ENCODE data around the gene DOCK1.
"Not testable (repeated sequence)": the region's sequence is repeated elsewhere in the genome, so short reads cannot be mapped to it uniquely, and the experiment has no call there.

The DOCK1 gene

GRCh38 chr10:126910798-126911197 lies 5.6 kb downstream of the DOCK1 start:
- no peak for TF ChIP-seq EZH2 (IDR thresholded peaks at IDR 0.05; ENCODE audit: borderline replicate concordance, low read depth, low read length, severe bottlenecking)
- no peak for TF ChIP-seq CTCF (IDR thresholded peaks at IDR 0.05; ENCODE audit: borderline replicate concordance, extremely low read depth, low read length, poor library complexity, severe bottlenecking)
- H3K79me2 ChIP-seq (ENCODE audit: insufficient read depth, low read length), result no peaks in the 10 kb centered on the region
- no peak overlapping the region for H3K4me2 ChIP-seq (ENCODE audit: insufficient read depth, low read length)
- ATAC-seq (ENCODE audit: insufficient read depth, low read depth) (no peak), DNase-seq (no peak)
- H2AFZ ChIP-seq (ENCODE audit: low read depth, low read length), result no peak overlapping the region
- no peaks in the 10 kb centered on the region for H4K20me1 ChIP-seq (ENCODE audit: insufficient read depth, low read length)
- no peak overlapping the region for H3K9ac ChIP-seq (ENCODE audit: low read depth, low read length)
- peaks cover 6% of the 10 kb centered on the region for H3K9me3 ChIP-seq (ENCODE audit: insufficient read depth, low read length, severe bottlenecking)
- no peak overlapping the region for H3K4me3 ChIP-seq (ENCODE audit: low read depth in 1 of 2, low read length in 2 of 2)
- H3K27ac ChIP-seq (ENCODE audit: low read length), result no peak overlapping the region
- no peaks in the 10 kb centered on the region for H3K36me3 ChIP-seq (ENCODE audit: insufficient read depth, low read length)
- H3K4me1 ChIP-seq (ENCODE audit: insufficient read depth, low read length), result no peaks in the 10 kb centered on the region
- H3K27me3 ChIP-seq (ENCODE audit: insufficient read depth, low read length, poor library complexity), result no peaks in the 10 kb centered on the region

GRCh38 chr10:126911301-126911700 lies 6.1 kb downstream of the DOCK1 start:
- Histone ChIP-seq H3K4me3 (ENCODE audit: low read depth in 1 of 2, low read length in 2 of 2) (no peak overlapping the region), H3K4me2 (ENCODE audit: insufficient read depth, low read length) (no peak overlapping the region), H3K27ac (ENCODE audit: low read length) (no peak overlapping the region), H3K9me3 (ENCODE audit: insufficient read depth, low read length, severe bottlenecking) (peaks cover 5% of the 10 kb centered on the region), H2AFZ (ENCODE audit: low read depth, low read length) (no peak overlapping the region), H3K36me3 (ENCODE audit: insufficient read depth, low read length) (no peaks in the 10 kb centered on the region), H3K9ac (ENCODE audit: low read depth, low read length) (no peak overlapping the region), H3K4me1 (ENCODE audit: insufficient read depth, low read length) (no peaks in the 10 kb centered on the region), H3K79me2 (ENCODE audit: insufficient read depth, low read length) (no peaks in the 10 kb centered on the region), H4K20me1 (ENCODE audit: insufficient read depth, low read length) (no peaks in the 10 kb centered on the region), H3K27me3 (ENCODE audit: insufficient read depth, low read length, poor library complexity) (no peaks in the 10 kb centered on the region)
- TF ChIP-seq CTCF (IDR thresholded peaks at IDR 0.05; ENCODE audit: borderline replicate concordance, extremely low read depth, low read length, poor library complexity, severe bottlenecking) (no peak), EZH2 (IDR thresholded peaks at IDR 0.05; ENCODE audit: borderline replicate concordance, low read depth, low read length, severe bottlenecking) (no peak)
- no peak for ATAC-seq (ENCODE audit: insufficient read depth, low read depth)
- no peak for DNase-seq

- ATAC-seq (ENCODE audit: insufficient read depth, low read depth) (no peak), DNase-seq (no peak)
- Histone ChIP-seq H3K4me1 (ENCODE audit: insufficient read depth, low read length) (no peaks in the 10 kb centered on the region), H4K20me1 (ENCODE audit: insufficient read depth, low read length) (no peaks in the 10 kb centered on the region), H3K79me2 (ENCODE audit: insufficient read depth, low read length) (no peaks in the 10 kb centered on the region), H3K4me2 (ENCODE audit: insufficient read depth, low read length) (no peak overlapping the region), H3K36me3 (ENCODE audit: insufficient read depth, low read length) (no peaks in the 10 kb centered on the region), H2AFZ (ENCODE audit: low read depth, low read length) (no peak overlapping the region), H3K4me3 (ENCODE audit: low read depth in 1 of 2, low read length in 2 of 2) (no peak overlapping the region), H3K27ac (ENCODE audit: low read length) (no peak overlapping the region), H3K9me3 (ENCODE audit: insufficient read depth, low read length, severe bottlenecking) (no peaks in the 10 kb centered on the region), H3K9ac (ENCODE audit: low read depth, low read length) (no peak overlapping the region), H3K27me3 (ENCODE audit: insufficient read depth, low read length, poor library complexity) (no peaks in the 10 kb centered on the region)
- TF ChIP-seq CTCF (IDR thresholded peaks at IDR 0.05; ENCODE audit: borderline replicate concordance, extremely low read depth, low read length, poor library complexity, severe bottlenecking) (no peak), EZH2 (IDR thresholded peaks at IDR 0.05; ENCODE audit: borderline replicate concordance, low read depth, low read length, severe bottlenecking) (no peak)
These were observed 8.1 kb downstream of the DOCK1 start for GRCh38 chr10:126913316-126913715.

- Histone ChIP-seq H3K4me1 (ENCODE audit: insufficient read depth, low read length) (no peaks in the 10 kb centered on the region), H3K27me3 (ENCODE audit: insufficient read depth, low read length, poor library complexity) (no peaks in the 10 kb centered on the region), H3K9ac (ENCODE audit: low read depth, low read length) (no peak overlapping the region), H3K79me2 (ENCODE audit: insufficient read depth, low read length) (no peaks in the 10 kb centered on the region), H3K9me3 (ENCODE audit: insufficient read depth, low read length, severe bottlenecking) (no peaks in the 10 kb centered on the region), H2AFZ (ENCODE audit: low read depth, low read length) (no peak overlapping the region), H3K36me3 (ENCODE audit: insufficient read depth, low read length) (no peaks in the 10 kb centered on the region), H3K4me2 (ENCODE audit: insufficient read depth, low read length) (no peak overlapping the region), H3K4me3 (ENCODE audit: low read depth in 1 of 2, low read length in 2 of 2) (no peak overlapping the region), H4K20me1 (ENCODE audit: insufficient read depth, low read length) (no peaks in the 10 kb centered on the region), H3K27ac (ENCODE audit: low read length) (no peak overlapping the region)
- DNase-seq, result no peak
- ATAC-seq (ENCODE audit: insufficient read depth, low read depth), result no peak
- TF ChIP-seq EZH2 (IDR thresholded peaks at IDR 0.05; ENCODE audit: borderline replicate concordance, low read depth, low read length, severe bottlenecking) (no peak), CTCF (IDR thresholded peaks at IDR 0.05; ENCODE audit: borderline replicate concordance, extremely low read depth, low read length, poor library complexity, severe bottlenecking) (no peak)
These were observed 9.3 kb downstream of the DOCK1 start for GRCh38 chr10:126914561-126914960.

- not testable (repeated sequence) for DNase-seq; H3K9ac ChIP-seq (ENCODE audit: low read depth, low read length)
These were observed 11.7 kb downstream of the DOCK1 start for GRCh38 chr10:126916952-126917351.

More at GRCh38 chr10:126916952-126917351, 11.7 kb downstream of the DOCK1 start:
- not testable (repeated sequence) for H3K27me3 ChIP-seq (ENCODE audit: insufficient read depth, low read length, poor library complexity); H3K4me1 ChIP-seq (ENCODE audit: insufficient read depth, low read length); H2AFZ ChIP-seq (ENCODE audit: low read depth, low read length); H4K20me1 ChIP-seq (ENCODE audit: insufficient read depth, low read length); ATAC-seq (ENCODE audit: insufficient read depth, low read depth); H3K36me3 ChIP-seq (ENCODE audit: insufficient read depth, low read length); H3K79me2 ChIP-seq (ENCODE audit: insufficient read depth, low read length); H3K4me2 ChIP-seq (ENCODE audit: insufficient read depth, low read length); H3K4me3 ChIP-seq (ENCODE audit: low read depth in 1 of 2, low read length in 2 of 2); H3K27ac ChIP-seq (ENCODE audit: low read length); H3K9me3 ChIP-seq (ENCODE audit: insufficient read depth, low read length, severe bottlenecking)

All from DND-41 (cell line).